ENCODE data around the gene NCKAP5.

- TF ChIP-seq POLR2A (IDR thresholded peaks at IDR 0.05; ENCODE audit: control extremely low read depth in 1 of 2, low read depth in 2 of 2, low read length in 2 of 2) (no peak), CTCF (IDR thresholded peaks at IDR 0.05; ENCODE audit: control extremely low read depth in 1 of 3, insufficient read depth in 1 of 3, low read depth in 1 of 3, low read length in 3 of 3) (no peak)
These were observed 945.0 kb downstream of the NCKAP5 start for GRCh38 chr2:132623096-132623839.
